GM18861 (cell line): ENCODE data around the gene GRID2.

Source experiments
- ATAC-seq: cut with Tn5 transposase; IDR thresholded peaks from one replicate; pipeline ENCODE4 v1.9.1; 2021; ENCODE audit not compliant: unreplicated experiment

GRID2 gene

GRCh38 chr4:93467484-93468155 lies 1163.9 kb downstream of the GRID2 start:
- ATAC-seq: no peak

GRCh38 chr4:93469560-93469959 lies 1165.8 kb downstream of the GRID2 start:
- no peak for ATAC-seq

- ATAC-seq: no peak
Measured at GRCh38 chr4:93475730-93476129, 1172.0 kb downstream of the GRID2 start.

GRCh38 chr4:93478805-93479204 lies 1175.0 kb downstream of the GRID2 start:
- ATAC-seq: no peak

GRCh38 chr4:93480452-93480851 lies 1176.7 kb downstream of the GRID2 start:
- ATAC-seq: no peak

- no peak for ATAC-seq
Measured at GRCh38 chr4:93495346-93495745, 1191.6 kb downstream of the GRID2 start.

GRCh38 chr4:93501244-93501643 lies 1197.5 kb downstream of the GRID2 start:
- ATAC-seq: no peak

- no peak for ATAC-seq
Measured at GRCh38 chr4:93501946-93502345, 1198.2 kb downstream of the GRID2 start.

GRCh38 chr4:93502991-93503390 lies 1199.2 kb downstream of the GRID2 start:
- no peak for ATAC-seq

GRCh38 chr4:93513851-93514250 lies 1210.1 kb downstream of the GRID2 start:
- ATAC-seq: no peak

- no peak for ATAC-seq
Measured at GRCh38 chr4:93515208-93515607, 1211.4 kb downstream of the GRID2 start.

- no peak for ATAC-seq
Measured at GRCh38 chr4:93529692-93530372, 1226.1 kb downstream of the GRID2 start.

GRCh38 chr4:93532234-93532633 lies 1228.5 kb downstream of the GRID2 start:
- ATAC-seq: no peak

GRCh38 chr4:93540562-93540961 lies 1236.8 kb downstream of the GRID2 start:
- ATAC-seq: no peak

GRCh38 chr4:93561842-93562241 lies 1258.1 kb downstream of the GRID2 start:
- ATAC-seq: no peak

GRCh38 chr4:93568758-93569157 lies 1265.0 kb downstream of the GRID2 start:
- ATAC-seq: no peak

- ATAC-seq: no peak
Measured at GRCh38 chr4:93573285-93573684, 1269.5 kb downstream of the GRID2 start.

GRCh38 chr4:93578942-93579341 lies 1275.2 kb downstream of the GRID2 start:
- no peak for ATAC-seq

GRCh38 chr4:93605163-93605562 lies 1301.4 kb downstream of the GRID2 start:
- ATAC-seq: no peak

- no peak for ATAC-seq
Measured at GRCh38 chr4:93617606-93618005, 1313.8 kb downstream of the GRID2 start.

GRCh38 chr4:93633721-93634120 lies 1330.0 kb downstream of the GRID2 start:
- no peak for ATAC-seq

GRCh38 chr4:93635943-93636342 lies 1332.2 kb downstream of the GRID2 start:
- ATAC-seq: no peak

GRCh38 chr4:93645120-93645519 lies 1341.4 kb downstream of the GRID2 start:
- ATAC-seq: peak; percentile 42
